CD4-positive, alpha-beta T cell treated with Interleukin-6 at 100 ng/mL for 8 hours (primary cell): ENCODE data around the gene SLC25A40.
"Not testable (repeated sequence)": the region's sequence is repeated elsewhere in the genome, so short reads cannot be mapped to it uniquely, and the experiment has no call there.

Source experiments
- DNase-seq: peaks from one replicate; pipeline ENCODE4 v3.0.0-alpha.2; 2020; ENCODE audit warnings: mixed read lengths, low spot score

Gene SLC25A40

DNA sequence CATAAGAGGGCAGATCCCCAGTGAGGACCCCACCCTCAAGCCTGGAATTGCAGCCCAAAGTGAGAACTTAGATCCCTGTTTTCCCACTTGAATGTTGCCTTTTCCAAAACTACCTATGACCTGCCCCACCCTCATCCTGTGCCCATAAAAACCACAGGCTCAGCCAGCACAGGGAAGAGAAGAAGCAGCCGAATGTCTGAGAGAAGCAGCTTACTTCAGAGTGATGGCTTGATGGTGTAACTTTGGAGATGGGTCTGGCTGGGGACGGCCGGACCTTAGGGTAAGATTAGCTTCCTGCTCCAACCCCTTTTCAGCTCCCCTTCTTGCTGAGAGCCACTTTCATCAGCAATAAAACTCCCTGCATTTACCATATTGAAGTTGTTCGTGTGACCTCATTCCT is 5.7 kb downstream of the SLC25A40 start:
- no peak for DNase-seq

GRCh38 chr7:87866533-87866932 is 9.6 kb downstream of the SLC25A40 start:
- DNase-seq, result not testable (repeated sequence)

DNA sequence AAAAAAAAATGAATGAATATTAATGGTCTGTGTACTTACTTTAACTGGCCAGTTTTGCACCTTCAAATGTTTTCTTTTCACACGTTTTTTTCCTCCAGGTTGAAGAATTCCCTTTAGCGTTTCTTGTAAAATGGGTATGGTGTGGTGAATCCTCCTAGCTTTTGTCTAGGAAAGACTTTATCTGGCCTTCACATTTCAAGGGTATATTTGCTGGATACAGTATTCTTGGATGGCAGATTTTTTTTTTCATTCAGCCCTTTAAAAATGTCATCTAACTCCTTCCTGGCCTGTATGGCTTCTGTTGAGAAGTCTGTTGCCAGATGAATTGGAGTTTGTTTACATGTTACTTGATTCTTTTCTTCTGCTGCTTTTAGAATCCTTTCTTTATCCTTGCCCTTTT is 10.1 kb downstream of the SLC25A40 start:
- no peak for DNase-seq

GRCh38 chr7:87858417-87859100 is 17.6 kb downstream of the SLC25A40 start:
- DNase-seq, result no peak

GRCh38 chr7:87853237-87853864 is 22.8 kb downstream of the SLC25A40 start:
- no peak for DNase-seq

- no peak for DNase-seq
Measured at GRCh38 chr7:87852306-87852705, 23.9 kb downstream of the SLC25A40 start.

- no peak for DNase-seq
Measured at GRCh38 chr7:87850836-87851593, 25.1 kb downstream of the SLC25A40 start.

DNA sequence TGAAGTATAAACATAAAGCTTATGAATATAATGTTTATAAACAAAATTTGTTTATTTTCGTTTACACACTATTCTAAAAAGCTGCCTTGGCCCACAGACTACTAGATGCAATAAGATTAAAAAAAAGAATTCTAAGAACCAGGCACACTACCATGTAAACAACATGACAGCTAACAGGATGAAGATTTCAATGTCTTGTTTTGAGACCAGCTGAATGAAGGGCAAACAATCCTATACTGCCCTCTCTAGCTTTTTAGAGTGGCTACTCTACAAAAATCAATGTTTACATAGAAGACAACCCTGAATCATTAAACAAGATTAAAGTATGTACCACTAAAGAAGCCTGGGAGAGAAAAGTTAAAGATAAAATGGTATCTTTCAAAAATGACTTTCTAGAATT is 38.6 kb downstream of the SLC25A40 start:
- DNase-seq, result no peak

GRCh38 chr7:87833130-87833529 is 43.0 kb downstream of the SLC25A40 start:
- no peak for DNase-seq

DNA sequence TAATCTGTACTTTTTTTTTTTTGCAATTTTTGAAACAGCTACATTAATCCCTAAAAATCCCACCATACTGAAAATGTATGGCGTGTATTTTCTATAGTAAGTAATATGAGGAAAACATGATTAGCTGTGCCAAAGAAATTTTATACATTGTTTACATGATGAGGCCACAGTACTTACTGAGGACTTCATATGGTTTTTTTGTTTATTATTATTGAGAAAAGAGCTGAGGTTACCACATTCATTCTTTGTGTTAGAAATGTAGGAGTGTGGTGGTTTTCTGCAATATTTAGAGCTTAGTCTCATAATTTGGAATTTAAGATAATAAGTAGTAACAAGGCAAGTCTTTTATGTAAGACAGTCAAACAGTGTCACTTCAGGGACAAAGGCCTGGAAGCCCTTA is 45.1 kb downstream of the SLC25A40 start:
- no peak for DNase-seq

DNA sequence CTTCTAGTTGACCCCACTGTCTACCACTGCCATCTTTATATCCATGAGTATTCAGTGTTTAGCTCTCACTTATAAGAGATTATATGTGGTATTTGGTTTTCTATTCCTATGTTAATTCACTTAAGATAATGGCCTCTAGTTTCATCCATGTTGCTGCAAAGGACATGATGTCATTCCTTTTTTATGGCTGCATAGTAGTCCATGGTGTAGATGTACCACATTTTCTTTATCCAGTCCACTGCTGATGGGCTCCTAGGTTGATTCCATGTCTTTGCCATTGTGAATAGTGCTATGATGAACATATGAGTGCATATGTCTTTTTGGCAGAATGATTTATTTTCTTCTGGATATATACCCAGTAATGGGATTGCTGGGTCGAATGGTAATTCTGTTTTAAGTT is 47.8 kb downstream of the SLC25A40 start:
- not testable (repeated sequence) for DNase-seq

DNA sequence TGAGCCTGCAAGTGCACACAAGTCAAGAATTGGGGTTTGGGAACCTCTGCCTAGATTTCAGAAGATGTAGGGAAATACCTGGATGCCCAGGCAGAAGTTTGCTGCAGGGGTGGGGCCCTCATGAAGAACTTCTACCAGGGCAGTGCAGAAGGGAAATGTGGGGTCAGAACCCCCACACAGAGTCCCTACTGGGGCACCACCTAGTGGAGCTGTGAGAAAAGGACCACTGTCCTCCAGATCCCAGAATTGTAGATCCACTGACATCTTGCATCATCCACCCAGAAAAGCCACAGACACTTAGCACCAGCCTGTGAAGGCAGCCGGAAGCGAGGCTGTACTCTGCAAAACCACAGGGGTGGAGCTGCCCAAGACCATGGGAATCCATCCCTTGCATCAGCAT is 50.8 kb downstream of the SLC25A40 start:
- DNase-seq, result not testable (repeated sequence)

- DNase-seq, result not testable (repeated sequence)
Measured at GRCh38 chr7:87822056-87822455, 54.1 kb downstream of the SLC25A40 start.

DNA sequence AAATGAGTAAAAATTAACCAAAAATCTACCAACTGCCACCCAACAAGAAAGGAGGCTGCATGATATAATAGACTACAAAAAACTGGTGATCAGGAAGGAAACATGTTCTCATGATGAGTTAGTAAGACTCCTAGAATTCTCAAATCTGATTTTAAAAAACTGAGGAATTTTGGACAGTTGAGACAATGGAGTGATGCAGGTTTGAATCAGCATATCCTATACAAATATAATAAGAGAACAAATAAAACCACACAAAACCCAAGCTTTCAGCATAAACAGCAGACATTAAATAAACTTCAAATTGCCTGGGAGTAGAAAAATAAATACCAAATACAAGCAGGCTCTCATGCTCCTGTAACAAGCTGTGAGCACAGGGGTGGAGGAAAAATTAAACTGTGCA is 57.8 kb downstream of the SLC25A40 start:
- no peak for DNase-seq

GRCh38 chr7:87816389-87816788 is 59.8 kb downstream of the SLC25A40 start:
- no peak for DNase-seq

DNA sequence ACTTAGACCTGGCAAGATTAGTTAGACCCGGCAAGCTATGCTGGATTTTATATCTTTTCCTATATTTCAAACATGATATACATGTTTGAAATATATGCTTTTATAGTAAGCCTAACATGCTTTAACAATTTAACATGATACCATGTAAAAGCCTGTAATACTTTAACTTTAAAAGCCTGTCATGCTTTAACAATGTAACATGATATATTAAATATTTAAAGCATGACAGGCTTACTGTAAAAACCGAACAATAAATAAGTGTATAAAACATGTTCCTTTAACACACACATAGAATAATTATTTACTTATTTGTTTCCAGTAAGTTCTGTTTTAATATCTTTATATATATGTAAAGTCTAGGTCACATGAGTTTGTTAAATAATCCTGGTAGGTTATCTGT is 65.4 kb downstream of the SLC25A40 start:
- no peak for DNase-seq

GRCh38 chr7:87810130-87810529 is 66.0 kb downstream of the SLC25A40 start:
- DNase-seq, result no peak

- DNase-seq, result no peak
Measured at GRCh38 chr7:87806150-87806549, 70.0 kb downstream of the SLC25A40 start.

- peak; percentile 40 for DNase-seq
Measured at GRCh38 chr7:87797798-87798403, 78.3 kb downstream of the SLC25A40 start.

- DNase-seq, result no peak
Measured at GRCh38 chr7:87797395-87797794, 78.8 kb downstream of the SLC25A40 start.

DNA sequence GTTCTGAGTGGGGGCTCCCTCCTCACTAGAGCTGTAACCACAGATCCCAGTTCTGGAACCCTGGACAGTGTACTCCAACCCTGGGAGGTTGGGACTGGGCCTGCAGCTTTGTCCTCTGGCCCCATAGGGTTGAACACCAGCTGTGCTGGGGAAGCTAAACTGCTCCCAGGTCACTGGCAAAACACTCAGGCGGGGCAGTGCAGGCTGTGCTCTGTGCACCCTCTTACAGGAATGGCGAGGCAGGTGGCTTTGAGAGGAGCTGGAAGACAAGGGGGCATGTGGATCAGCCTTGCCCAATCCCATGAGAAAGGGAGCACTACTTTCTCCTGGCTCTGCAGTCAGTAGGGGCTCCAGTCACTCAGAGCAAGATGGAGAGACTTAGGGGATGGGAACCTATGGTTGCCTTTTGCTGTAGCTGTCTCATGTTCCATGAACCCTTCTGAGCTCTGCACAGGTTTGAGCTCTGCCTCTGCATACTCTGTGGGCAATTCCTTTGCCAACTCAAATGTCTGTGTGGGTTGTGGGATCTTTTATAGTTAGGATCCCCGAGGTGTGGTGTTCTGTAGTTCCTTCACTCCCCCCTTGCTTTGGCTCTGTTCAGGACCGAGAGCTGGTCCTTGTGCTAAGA is 90.7 kb downstream of the SLC25A40 start:
- DNase-seq, result no peak

- no peak for DNase-seq
Measured at GRCh38 chr7:87784424-87784823, 91.7 kb downstream of the SLC25A40 start.
